GM21367 (cell line): ENCODE measurements around the gene SPRY4.
"Not testable (repeated sequence)": the region's sequence is repeated elsewhere in the genome, so short reads cannot be mapped to it uniquely, and the experiment has no call there.

ENCODE experiments used
- ATAC-seq: cut with Tn5 transposase; IDR thresholded peaks from one replicate; pipeline ENCODE4 v1.9.1; 2021; ENCODE audit not compliant: unreplicated experiment

Gene SPRY4

GRCh38 chr5:142264084-142264483 lies 60.7 kb downstream of the SPRY4 start:
- ATAC-seq = not testable (repeated sequence)

GRCh38 chr5:142263346-142263745 lies 61.5 kb downstream of the SPRY4 start:
- no peak for ATAC-seq

- no peak for ATAC-seq
Observed at GRCh38 chr5:142262683-142263082, 62.1 kb downstream of the SPRY4 start.
